NCI-H446 (cell line): ENCODE measurements around the gene ETV2.
A peak's percentile ranks its signal among the peaks of the same experiment; 100 is the strongest.
"Not testable (repeated sequence)": the region's sequence is repeated elsewhere in the genome, so short reads cannot be mapped to it uniquely, and the experiment has no call there.

Experiments used
- DNase-seq, 2 experiments: peaks; one replicate each; lab custom pipeline; 2025; lab: John Stamatoyannopoulos, UW

Gene ETV2

GRCh38 chr19:35657904-35658700 is 16.6 kb downstream of the ETV2 start:
- DNase-seq, result no peak

GRCh38 chr19:35661995-35662340 is 20.4 kb downstream of the ETV2 start:
- no peak for DNase-seq

- DNase-seq, result no peak
Measured at GRCh38 chr19:35663981-35664380, 22.4 kb downstream of the ETV2 start.

GRCh38 chr19:35665157-35665556 is 23.6 kb downstream of the ETV2 start:
- no peak for DNase-seq

- DNase-seq, result no peak
Measured at GRCh38 chr19:35665604-35666003, 24.1 kb downstream of the ETV2 start.

GRCh38 chr19:35666251-35666913 is 24.8 kb downstream of the ETV2 start, which contains the start of gene UPK1A:
TSS of gene UPK1A (plus strand) at chr19:35666517. CDS start at chr19:35666813, 296 bp downstream.
- no peak for DNase-seq

- no peak for DNase-seq
Measured at GRCh38 chr19:35669566-35669965, 28.0 kb downstream of the ETV2 start.

GRCh38 chr19:35669974-35670373 is 28.4 kb downstream of the ETV2 start:
- DNase-seq, result no peak

GRCh38 chr19:35670686-35671085 is 29.1 kb downstream of the ETV2 start:
- DNase-seq, result no peak

- DNase-seq, result no peak
Measured at GRCh38 chr19:35671818-35672217, 30.3 kb downstream of the ETV2 start.

GRCh38 chr19:35673121-35673804 is 31.7 kb downstream of the ETV2 start:
- no peak for DNase-seq

- no peak for DNase-seq
Measured at GRCh38 chr19:35675589-35676140, 34.1 kb downstream of the ETV2 start.

GRCh38 chr19:35689836-35690235 is 48.3 kb downstream of the ETV2 start:
- no peak for DNase-seq

GRCh38 chr19:35691106-35691505 is 49.6 kb downstream of the ETV2 start:
- not testable (repeated sequence) for DNase-seq

- no peak for DNase-seq
Measured at GRCh38 chr19:35692010-35692409, 50.5 kb downstream of the ETV2 start.

GRCh38 chr19:35693422-35693821 is 51.9 kb downstream of the ETV2 start:
- no peak for DNase-seq

- peak; percentile 87 to 94 for DNase-seq
Measured at GRCh38 chr19:35693835-35694599, 52.5 kb downstream of the ETV2 start.
